ENCODE measurements around the gene ARHGAP35.

The ARHGAP35 gene

DNA sequence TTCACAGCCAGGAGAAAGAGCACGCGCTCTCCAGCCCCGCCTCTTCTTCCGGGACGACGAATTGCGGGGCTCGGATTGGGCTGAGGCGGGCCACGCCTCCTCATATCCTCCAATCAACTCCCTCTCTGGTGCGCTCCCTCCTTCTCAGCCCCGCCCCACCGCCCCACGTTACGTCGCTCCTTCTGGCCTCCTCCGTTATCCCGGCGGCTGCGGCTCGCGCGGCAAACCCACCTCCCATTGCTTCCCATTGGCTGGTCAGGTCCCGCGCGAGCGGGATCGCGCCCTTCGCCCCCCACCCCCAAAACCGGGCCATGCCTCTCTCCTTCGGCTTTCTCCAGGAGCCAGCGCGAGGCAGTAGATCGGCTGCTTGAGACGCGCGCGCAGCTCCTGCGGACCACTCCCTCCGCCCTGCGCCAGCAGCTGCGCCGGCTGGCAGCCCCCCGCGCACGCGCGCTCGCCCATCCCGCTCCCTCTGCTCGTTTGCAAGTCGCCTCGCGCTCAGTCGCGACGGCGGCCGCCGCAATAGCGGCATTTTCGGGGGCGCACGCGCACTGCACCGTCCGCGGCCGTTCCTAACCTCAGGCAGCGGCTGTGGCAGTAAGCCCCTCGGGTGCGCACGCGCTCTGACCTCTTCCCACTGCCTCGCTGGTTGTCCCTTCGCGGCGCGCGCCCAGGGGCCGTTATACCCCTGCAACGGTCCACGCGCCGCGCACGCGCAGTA is 512 bp upstream of the ARHGAP35 start:
- Histone ChIP-seq H3K9me3 (ENCODE audit: severe bottlenecking) (no peaks in the 10 kb centered on the region), H3K36me3 (ENCODE audit: low read depth) (0 out of 2 replicates have a peak, but pooled peaks cover 4% of the 10 kb centered on the region), H3K4me3 (ENCODE audit: severe bottlenecking) (peak overlapping the region; percentile 67), H3K27ac (ENCODE audit: poor library complexity, severe bottlenecking) (peak overlapping the region; percentile 95), H3K27me3 (ENCODE audit: insufficient read depth, poor library complexity, severe bottlenecking) (no peaks in the 10 kb centered on the region), H3K4me1 (ENCODE audit: insufficient read depth, poor library complexity, severe bottlenecking) (peaks cover 22% of the 10 kb centered on the region)
- ATAC-seq (ENCODE audit: low read depth) (peak; percentile 78), DNase-seq (ENCODE audit: low spot score) (peak; percentile 99)
- TF ChIP-seq CTCF (IDR thresholded peaks at IDR 0.05; ENCODE audit: poor library complexity, severe bottlenecking), result no peak

- Histone ChIP-seq H3K9me3 (ENCODE audit: severe bottlenecking) (no peaks in the 10 kb centered on the region), H3K4me1 (ENCODE audit: insufficient read depth, poor library complexity, severe bottlenecking) (peaks cover 30% of the 10 kb centered on the region), H3K27ac (ENCODE audit: poor library complexity, severe bottlenecking) (peak overlapping the region; percentile 95), H3K36me3 (ENCODE audit: low read depth) (0 out of 2 replicates have a peak, but pooled peaks cover 4% of the 10 kb centered on the region), H3K27me3 (ENCODE audit: insufficient read depth, poor library complexity, severe bottlenecking) (no peaks in the 10 kb centered on the region), H3K4me3 (ENCODE audit: severe bottlenecking) (peak overlapping the region; percentile 67)
- ATAC-seq (ENCODE audit: low read depth) (0 out of 3 replicates have a peak, but pooled peaks have one; percentile 4), DNase-seq (ENCODE audit: low spot score) (peak; percentile 54)
- TF ChIP-seq CTCF (IDR thresholded peaks at IDR 0.05; ENCODE audit: poor library complexity, severe bottlenecking), result no peak
Observed at GRCh38 chr19:46861691-46862502, 1.1 kb downstream of the ARHGAP35 start.

DNA sequence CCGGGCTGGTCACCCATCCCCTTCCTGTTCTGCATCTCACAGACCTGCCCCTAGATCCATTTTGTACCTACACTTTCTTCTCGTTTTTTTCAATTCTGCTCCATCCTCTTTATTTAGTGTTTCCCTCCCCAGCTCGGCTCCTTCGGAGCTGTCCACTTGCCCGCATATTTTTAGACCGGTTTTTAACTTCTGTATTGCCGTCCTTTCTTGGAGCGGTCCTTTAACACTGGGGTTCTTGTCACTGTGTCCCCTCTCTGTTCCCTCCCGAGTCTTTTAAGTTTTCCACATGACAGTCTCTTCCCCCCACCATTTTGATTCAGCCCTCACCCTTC is 1.7 kb downstream of the ARHGAP35 start:
- Histone ChIP-seq H3K4me3 (ENCODE audit: severe bottlenecking) (peak overlapping the region; percentile 67), H3K27ac (ENCODE audit: poor library complexity, severe bottlenecking) (peak overlapping the region; percentile 95)

GRCh38 chr19:46862974-46863632 is 2.3 kb downstream of the ARHGAP35 start:
- Histone ChIP-seq H3K4me1 (ENCODE audit: insufficient read depth, poor library complexity, severe bottlenecking) (peaks cover 42% of the 10 kb centered on the region), H3K27ac (ENCODE audit: poor library complexity, severe bottlenecking) (peak overlapping the region; percentile 95)
- peak; percentile 7 for DNase-seq (ENCODE audit: low spot score)

More for the DNA sequence above, 1.7 kb downstream of the ARHGAP35 start:
- ATAC-seq (ENCODE audit: low read depth) (no peak), DNase-seq (ENCODE audit: low spot score) (peak; percentile 11)
- H3K27me3 ChIP-seq (ENCODE audit: insufficient read depth, poor library complexity, severe bottlenecking), result no peaks in the 10 kb centered on the region
- 0 out of 2 replicates have a peak, but pooled peaks cover 4% of the 10 kb centered on the region for H3K36me3 ChIP-seq (ENCODE audit: low read depth)
- no peaks in the 10 kb centered on the region for H3K9me3 ChIP-seq (ENCODE audit: severe bottlenecking)
- TF ChIP-seq CTCF (IDR thresholded peaks at IDR 0.05; ENCODE audit: poor library complexity, severe bottlenecking), result no peak
- peaks cover 36% of the 10 kb centered on the region for H3K4me1 ChIP-seq (ENCODE audit: insufficient read depth, poor library complexity, severe bottlenecking)

More at GRCh38 chr19:46862974-46863632, 2.3 kb downstream of the ARHGAP35 start:
- Histone ChIP-seq H3K36me3 (ENCODE audit: low read depth) (0 out of 2 replicates have a peak, but pooled peaks cover 4% of the 10 kb centered on the region), H3K4me3 (ENCODE audit: severe bottlenecking) (peak overlapping the region; percentile 67), H3K27me3 (ENCODE audit: insufficient read depth, poor library complexity, severe bottlenecking) (no peaks in the 10 kb centered on the region), H3K9me3 (ENCODE audit: severe bottlenecking) (no peaks in the 10 kb centered on the region)
- no peak for TF ChIP-seq CTCF (IDR thresholded peaks at IDR 0.05; ENCODE audit: poor library complexity, severe bottlenecking)
- no peak for ATAC-seq (ENCODE audit: low read depth)
